ENCODE measurements around the gene DTNB. TPM values are rescaled to one million over a fixed set of nuclear protein-coding genes. Genes with fewer than 3 reads are reported as not detected.

The DTNB gene
- total RNA-seq, 4 donors from 2014 or later = 3.0 to 7.5 (median 4.3) TPM

DNA sequence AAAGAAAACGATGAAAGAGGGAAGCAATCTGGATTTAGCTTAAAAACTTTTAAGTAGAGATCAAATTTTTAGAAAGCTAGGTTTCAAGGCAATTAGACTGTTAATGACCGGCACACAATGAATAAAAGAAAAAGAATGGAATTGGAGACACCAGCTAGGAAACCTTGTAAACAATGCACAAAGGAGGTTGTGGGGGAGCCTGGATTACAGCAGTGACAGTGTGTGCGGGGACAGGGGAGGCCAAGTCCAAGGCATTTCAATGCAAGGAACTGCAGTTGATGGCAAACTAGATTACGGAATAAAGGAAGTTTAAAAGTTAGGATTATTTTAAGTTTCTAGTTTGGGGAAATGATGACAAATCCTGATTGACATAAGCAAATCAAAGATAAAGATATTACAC lies 74.5 kb downstream of the DTNB start:
- Histone ChIP-seq H3K4me1 (no peaks in the 10 kb centered on the region), H3K27ac (replicated peaks in 1 of 4) (no peak overlapping the region), H3K27me3 (no peaks in the 10 kb centered on the region), H3K36me3 (no peaks in the 10 kb centered on the region), H3K4me3 (no peak overlapping the region), H3K9me3 (no peaks in the 10 kb centered on the region)
- WGBS = 90% methylated on average over 4 of the region's 4 CpGs
- intact Hi-C loops (cut with DNase I) = no loop called here
- TF ChIP-seq CTCF (IDR thresholded peaks at IDR 0.05) (no peak), POLR2AphosphoS5 (IDR thresholded peaks at IDR 0.05) (no peak), POLR2A (IDR thresholded peaks at IDR 0.05; ENCODE audit: low read depth) (no peak), EP300 (IDR thresholded peaks at IDR 0.05) (no peak)
- DNase-seq (ENCODE audit: extremely low spot score) = no peak

GRCh38 chr2:25598332-25598731 lies 75.0 kb downstream of the DTNB start:
- WGBS = 93% methylated on average over 2 of the region's 2 CpGs
- no peak for TF ChIP-seq CTCF (IDR thresholded peaks at IDR 0.05)
- no peak for TF ChIP-seq POLR2AphosphoS5 (IDR thresholded peaks at IDR 0.05)
- no peak for TF ChIP-seq POLR2A (IDR thresholded peaks at IDR 0.05; ENCODE audit: low read depth)
- no peak for TF ChIP-seq EP300 (IDR thresholded peaks at IDR 0.05)
- H3K4me3 ChIP-seq = no peak overlapping the region
- no peaks in the 10 kb centered on the region for H3K36me3 ChIP-seq
- H3K27ac ChIP-seq (replicated peaks in 1 of 4) = no peak overlapping the region
- H3K9me3 ChIP-seq = no peaks in the 10 kb centered on the region
- H3K4me1 ChIP-seq = no peaks in the 10 kb centered on the region
- intact Hi-C loops (cut with DNase I) = no loop called here
- H3K27me3 ChIP-seq = no peaks in the 10 kb centered on the region
- DNase-seq (ENCODE audit: extremely low spot score) = no peak

GRCh38 chr2:25597881-25598280 lies 75.5 kb downstream of the DTNB start:
- H3K27me3 ChIP-seq = no peaks in the 10 kb centered on the region
- TF ChIP-seq POLR2A (IDR thresholded peaks at IDR 0.05; ENCODE audit: low read depth) = no peak
- TF ChIP-seq EP300 (IDR thresholded peaks at IDR 0.05) = no peak
- TF ChIP-seq POLR2AphosphoS5 (IDR thresholded peaks at IDR 0.05) = no peak
- TF ChIP-seq CTCF (IDR thresholded peaks at IDR 0.05) = no peak
- intact Hi-C loops (cut with DNase I) = no loop called here
- no peaks in the 10 kb centered on the region for H3K36me3 ChIP-seq
- no peaks in the 10 kb centered on the region for H3K4me1 ChIP-seq
- WGBS = 98% methylated on average over 2 of the region's 2 CpGs
- no peak for DNase-seq (ENCODE audit: extremely low spot score)
- H3K27ac ChIP-seq (replicated peaks in 1 of 4) = no peak overlapping the region
- no peaks in the 10 kb centered on the region for H3K9me3 ChIP-seq
- no peak overlapping the region for H3K4me3 ChIP-seq

GRCh38 chr2:25596516-25597244 lies 76.7 kb downstream of the DTNB start:
- no peak overlapping the region for H3K4me3 ChIP-seq
- H3K36me3 ChIP-seq = no peaks in the 10 kb centered on the region
- WGBS = 69% methylated on average over 1 of the region's 1 CpG
- H3K27me3 ChIP-seq = no peaks in the 10 kb centered on the region
- intact Hi-C loops (cut with DNase I) = no loop called here
- no peaks in the 10 kb centered on the region for H3K9me3 ChIP-seq
- DNase-seq (ENCODE audit: extremely low spot score) = no peak
- no peak for TF ChIP-seq POLR2AphosphoS5 (IDR thresholded peaks at IDR 0.05)
- no peak for TF ChIP-seq EP300 (IDR thresholded peaks at IDR 0.05)
- no peak for TF ChIP-seq CTCF (IDR thresholded peaks at IDR 0.05)
- no peak for TF ChIP-seq POLR2A (IDR thresholded peaks at IDR 0.05; ENCODE audit: low read depth)
- no peak overlapping the region for H3K27ac ChIP-seq (replicated peaks in 1 of 4)
- no peaks in the 10 kb centered on the region for H3K4me1 ChIP-seq

DNA sequence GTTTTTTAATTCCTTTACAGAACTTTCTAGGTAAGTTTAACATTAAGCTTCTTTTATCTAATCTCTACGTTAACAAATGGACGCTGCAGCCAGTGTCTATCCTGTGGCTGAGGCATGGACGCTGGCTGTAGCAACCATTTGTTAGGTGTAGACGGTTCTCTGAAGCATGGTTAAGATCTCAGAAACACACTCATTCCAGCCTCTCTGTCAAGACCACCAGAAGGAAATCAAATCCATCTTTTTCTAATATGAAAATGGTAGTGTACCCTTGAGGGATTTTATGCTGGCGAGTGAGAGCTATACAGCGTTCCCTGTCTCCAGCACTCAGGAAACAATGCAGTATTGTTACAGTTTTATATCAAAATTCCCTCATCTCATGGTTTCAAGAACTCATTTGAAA lies 78.0 kb downstream of the DTNB start:
- no peak for DNase-seq (ENCODE audit: extremely low spot score)
- Histone ChIP-seq H3K27me3 (no peaks in the 10 kb centered on the region), H3K36me3 (no peaks in the 10 kb centered on the region), H3K9me3 (no peaks in the 10 kb centered on the region), H3K27ac (replicated peaks in 1 of 4) (no peak overlapping the region), H3K4me3 (no peak overlapping the region), H3K4me1 (no peaks in the 10 kb centered on the region)
- WGBS = 90% methylated on average over 6 of the region's 6 CpGs
- no peak for TF ChIP-seq CTCF (IDR thresholded peaks at IDR 0.05)
- TF ChIP-seq EP300 (IDR thresholded peaks at IDR 0.05) = no peak
- no peak for TF ChIP-seq POLR2AphosphoS5 (IDR thresholded peaks at IDR 0.05)
- TF ChIP-seq POLR2A (IDR thresholded peaks at IDR 0.05; ENCODE audit: low read depth) = no peak
- intact Hi-C loops (cut with DNase I) = no loop called here

Measured in esophagus muscularis mucosa (tissue), 4 donors.